NCI-H526 treated with DMSO at 0.1 percent for 48 hours (cell line): Measurements from ENCODE around the gene PGAP2.
"Not testable (repeated sequence)": the region's sequence is repeated elsewhere in the genome, so short reads cannot be mapped to it uniquely, and the experiment has no call there.

ENCODE experiments used
- DNase-seq: peaks from one replicate; lab custom pipeline; 2025; lab: John Stamatoyannopoulos, UW

The PGAP2 gene

DNA sequence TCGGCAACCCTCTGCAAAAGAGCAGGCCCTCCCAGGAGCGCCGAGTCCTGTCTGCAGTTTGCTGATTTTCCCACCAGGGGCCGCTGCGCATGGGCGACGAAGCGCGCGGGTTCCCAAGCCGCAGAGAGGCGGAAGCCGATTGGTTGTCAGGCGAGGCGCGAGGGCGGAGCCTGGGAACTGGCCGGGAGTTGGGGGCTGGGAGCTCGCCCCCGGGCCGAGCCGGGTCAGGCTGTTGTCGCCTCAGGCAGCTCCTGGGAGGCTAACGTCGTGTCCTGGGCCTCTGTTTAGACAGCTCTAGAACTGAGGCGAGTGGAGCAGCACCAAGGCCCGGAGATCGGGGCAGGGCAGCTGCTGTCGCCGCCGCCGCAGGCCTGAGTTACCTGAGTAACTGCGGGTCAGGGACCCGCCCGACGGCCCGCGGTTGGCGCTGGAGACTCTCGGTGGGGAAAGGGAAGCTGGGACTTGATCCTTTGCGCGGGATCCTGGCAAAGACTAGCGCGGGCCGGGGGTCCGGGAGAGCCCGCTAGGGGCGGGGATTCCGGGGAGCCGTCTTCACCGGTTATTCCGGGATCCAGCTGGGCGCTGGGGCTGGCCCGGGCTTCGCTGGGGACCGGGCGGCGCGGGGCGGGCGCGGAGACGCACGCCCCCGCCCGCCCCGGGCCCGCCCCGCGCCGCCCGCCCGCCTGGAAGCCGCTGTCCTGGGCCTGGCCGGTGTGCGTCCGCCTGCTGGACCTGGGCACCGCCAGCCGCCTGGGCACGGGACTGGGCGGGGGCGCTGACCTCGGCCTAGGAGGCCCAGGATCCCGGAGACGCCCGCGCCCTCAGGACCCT is 46.8 kb downstream of the PGAP2 start, which contains the start of gene STIM1:
STIM1 (plus strand) TSS at position 688 of the 831 bp plus-strand sequence. CDS start 607 bp downstream, outside the sequence.
- DNase-seq = peak; percentile 86

DNA sequence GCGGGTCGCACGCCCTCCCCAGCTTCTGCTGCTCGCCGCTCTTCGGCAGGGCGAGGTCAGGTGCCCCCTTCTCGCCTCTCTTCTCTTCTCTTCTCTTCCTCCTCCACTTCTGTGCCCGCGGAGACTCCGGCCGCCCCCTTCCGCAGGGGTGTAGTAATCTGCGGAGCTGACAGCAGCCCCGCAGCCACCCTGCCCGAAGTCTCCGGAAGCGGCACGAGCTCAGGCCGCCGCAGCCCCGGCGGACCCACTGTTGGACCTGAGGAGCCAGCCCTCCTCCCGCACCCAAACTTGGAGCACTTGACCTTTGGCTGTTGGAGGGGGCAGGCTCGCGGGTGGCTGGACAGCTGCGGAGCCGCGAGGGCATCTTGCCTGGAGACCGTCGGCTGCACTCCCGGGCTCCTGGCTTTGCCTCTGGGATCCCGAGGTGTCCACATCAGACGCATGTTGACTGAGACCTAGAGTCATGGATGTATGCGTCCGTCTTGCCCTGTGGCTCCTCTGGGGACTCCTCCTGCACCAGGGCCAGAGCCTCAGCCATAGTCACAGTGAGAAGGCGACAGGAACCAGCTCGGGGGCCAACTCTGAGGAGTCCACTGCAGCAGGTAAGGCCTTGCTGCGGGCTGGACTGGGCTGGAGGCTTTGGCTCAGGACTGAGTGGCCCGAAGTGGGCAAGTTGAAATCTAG is 47.6 kb downstream of the PGAP2 start:
- DNase-seq = no peak

DNA sequence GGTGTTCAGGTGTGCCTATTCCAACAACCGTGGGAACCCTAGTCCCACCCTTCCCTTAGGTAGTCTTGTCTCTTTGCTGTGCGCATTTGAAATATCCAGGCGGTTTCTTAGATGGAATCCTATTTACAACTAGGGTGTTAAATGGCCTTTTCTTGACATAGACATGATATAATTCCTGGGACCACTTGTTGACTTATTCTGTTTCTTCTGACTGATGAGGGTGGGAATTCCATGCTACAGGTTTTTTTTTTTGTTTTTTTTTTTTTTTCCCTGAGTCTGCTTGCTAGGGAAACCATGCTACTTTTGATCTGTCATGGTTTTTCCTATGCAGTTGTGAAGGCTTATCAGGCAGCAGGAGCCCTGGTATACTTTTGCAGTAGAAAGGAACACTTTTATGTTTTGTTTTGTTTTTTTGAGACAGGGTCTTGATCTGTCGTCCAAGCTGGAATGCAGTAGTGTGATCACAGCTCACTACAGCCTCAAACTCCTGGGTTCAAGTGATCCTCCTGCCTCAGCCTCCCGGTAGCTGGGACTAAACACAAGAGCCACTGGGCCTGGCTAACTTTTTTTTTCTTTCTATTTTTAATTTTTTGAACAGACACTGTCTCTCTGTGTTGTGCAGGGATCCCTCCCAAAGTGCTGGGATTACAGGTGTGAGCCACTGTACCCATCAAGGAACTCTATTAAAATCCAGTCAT is 48.6 kb downstream of the PGAP2 start:
- no peak for DNase-seq

DNA sequence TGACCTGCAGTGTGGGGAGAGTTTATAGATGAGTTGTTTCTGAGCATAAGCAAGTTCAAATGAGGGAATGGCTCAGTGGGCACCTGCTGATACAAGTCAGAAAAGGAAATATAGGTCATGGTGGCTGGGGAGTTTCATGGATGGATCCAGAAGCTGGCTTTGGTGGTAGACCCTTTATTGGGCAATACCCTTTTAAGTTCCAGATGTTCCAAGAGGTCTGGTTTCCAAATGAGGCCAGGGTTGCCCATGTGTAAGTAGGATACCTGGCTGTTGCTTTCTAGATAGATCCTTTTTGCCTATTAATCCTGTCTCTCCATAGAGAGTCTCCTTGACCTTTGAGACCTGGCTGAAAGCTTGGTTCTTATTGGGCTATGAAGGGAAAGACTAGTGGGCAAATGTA is 49.3 kb downstream of the PGAP2 start:
- no peak for DNase-seq

DNA sequence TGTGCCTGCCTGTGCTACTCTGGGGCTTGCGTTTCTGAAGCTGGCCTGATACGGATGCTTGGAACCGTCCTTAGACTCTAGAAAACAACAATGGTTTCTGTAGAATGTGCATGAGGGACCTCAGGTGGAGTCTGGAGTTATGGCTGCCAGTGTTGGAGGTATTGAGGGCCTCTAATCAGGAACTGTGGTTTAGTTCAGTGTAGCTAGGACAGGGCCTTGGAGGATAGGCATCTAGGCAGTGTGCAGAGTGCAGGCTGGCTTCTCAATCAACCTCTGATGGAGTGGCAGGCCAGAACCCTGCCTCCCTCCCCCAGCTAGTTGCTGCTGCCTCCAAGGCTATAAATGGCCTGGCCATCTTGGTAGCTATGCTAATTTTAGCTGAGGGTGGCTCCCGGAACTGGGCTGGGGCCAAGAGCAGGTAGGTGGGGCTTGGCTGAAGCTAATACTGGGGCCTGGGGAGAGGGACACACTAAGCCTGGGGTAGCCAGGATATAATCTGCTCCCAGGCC is 51.1 kb downstream of the PGAP2 start:
- DNase-seq = no peak

DNA sequence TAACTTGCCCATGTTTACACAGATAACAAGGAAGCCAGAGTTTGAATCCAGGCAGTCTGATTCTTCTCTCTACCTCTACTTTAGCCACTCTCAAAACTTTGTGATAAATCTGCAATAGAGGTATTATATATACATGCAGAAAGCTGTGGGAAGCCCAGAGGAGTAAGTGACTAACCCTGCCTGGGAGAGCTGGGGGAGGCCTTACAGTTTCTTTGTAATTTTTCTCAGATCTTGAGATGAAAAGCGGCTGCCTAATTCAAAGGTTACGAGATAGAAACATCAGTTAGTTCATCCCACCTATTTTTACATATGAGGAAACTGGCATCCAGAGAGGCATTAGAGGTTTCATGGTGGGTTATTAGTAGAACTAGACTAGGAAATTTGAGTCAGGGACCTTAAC is 52.0 kb downstream of the PGAP2 start:
- no peak for DNase-seq

DNA sequence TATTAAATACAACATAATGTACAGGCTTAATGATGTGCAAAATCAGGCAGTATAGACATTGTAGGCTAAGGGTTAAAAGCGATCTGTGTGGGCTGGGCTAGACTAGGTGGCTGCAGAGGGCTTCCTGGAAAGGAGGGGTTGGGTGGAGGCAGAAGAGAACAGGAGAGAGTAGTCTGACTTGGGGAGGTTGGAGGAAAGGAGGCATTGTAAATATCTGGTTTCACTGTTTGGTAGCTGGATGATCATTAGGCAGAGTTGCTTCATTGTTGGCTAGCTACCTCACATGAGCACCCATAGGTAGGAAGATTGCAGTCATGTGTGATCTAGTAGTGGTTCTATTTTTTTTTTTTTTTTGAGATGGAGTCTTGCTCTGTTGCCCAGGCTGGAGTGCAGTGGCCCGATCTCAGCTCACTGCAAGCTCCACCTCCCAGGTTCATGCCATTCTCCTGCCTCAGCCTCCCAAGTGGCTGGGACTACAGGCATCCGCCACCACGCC is 52.6 kb downstream of the PGAP2 start:
- not testable (repeated sequence) for DNase-seq

DNA sequence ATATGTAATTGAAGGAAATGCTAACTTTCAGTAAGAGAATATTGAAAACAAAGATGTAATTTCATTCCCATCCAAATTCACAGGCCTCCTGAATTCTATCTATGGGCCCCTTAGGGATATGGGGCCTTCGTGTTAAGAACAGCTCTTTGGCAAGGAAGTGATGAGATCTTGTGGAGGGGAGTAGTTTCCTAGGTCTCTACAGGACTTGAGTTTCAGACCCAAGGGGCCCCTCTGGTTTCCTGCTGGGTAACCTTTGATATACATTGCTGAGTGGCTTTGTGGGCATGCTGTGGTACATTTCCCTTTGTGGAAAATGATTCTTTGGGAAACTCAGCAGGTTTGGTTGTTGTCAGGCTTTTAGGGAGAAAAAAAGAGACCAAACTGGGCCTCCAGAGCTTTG is 53.3 kb downstream of the PGAP2 start:
- no peak for DNase-seq

DNA sequence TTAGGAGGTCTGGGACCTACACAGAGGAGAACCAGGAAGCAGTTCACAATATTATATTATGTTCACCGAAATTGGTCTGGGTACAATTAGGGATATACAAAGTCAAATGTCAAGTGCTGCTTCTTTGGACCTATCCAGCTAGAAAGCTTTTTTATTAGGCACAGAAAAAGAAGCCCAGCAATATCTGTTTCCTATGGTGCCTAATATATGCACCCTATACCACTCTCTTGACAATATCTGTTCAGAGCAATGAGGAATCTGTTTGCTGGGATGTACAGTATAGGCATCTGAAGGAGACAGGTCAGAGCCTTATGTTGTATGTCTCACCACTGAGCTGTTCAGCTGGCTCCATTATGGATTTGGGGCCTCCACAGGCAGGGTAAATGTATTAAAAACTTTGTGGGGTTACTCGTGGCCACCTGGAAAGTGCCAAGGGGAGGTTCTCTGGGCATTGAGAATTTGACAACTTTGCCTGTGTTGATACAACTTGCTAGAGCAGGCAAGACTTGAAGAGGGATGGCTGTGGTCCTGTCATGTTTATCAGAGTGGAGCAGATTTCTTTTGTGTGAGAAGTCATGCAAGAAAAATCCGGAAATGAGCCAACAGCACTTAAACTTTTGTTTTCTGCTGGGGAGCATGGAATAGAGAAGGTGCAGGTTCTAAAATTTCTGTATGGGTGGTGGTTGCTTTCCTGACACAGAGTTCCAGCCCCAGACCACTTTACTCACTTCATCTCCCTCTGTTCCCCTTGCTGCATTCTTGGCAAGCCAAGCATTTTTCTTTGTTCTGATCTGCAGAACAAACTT is 57.2 kb downstream of the PGAP2 start:
- DNase-seq = no peak

DNA sequence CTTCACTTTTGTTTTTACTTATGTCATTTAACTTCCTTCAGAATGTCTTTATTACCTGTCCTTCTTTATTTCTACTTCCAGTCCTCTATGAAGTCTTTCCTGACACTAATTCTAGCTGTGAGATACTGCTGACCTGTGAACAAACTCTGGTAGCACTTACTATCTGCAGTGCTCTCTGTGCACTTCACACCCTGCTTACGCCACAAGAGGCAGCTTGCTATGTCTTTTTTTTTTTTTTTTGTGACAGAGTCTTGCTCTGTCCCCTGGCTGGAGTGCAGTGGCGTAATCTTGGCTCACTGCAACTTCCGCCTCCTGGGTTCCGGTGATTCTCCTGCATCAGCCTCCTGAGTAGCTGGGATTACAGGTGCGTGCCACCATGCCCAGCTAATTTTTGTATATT is 57.8 kb downstream of the PGAP2 start:
- DNase-seq = no peak

DNA sequence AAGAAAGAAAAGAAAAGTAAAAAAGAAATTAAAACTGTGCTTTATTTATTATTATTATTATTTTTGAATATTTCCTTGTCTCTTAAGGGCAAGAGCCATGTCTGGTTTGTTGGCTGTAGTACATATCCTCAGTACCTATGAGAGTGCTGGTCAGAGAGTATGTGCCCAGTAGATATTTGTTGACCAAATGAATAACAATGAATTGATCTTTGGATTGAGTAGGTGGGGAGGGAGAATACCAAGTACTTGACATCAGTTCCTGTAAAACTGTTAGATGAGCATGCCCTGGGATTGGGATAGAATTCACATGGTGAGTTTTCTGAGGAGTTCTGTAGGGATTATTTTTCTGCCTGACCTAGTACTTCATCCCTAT is 58.5 kb downstream of the PGAP2 start:
- DNase-seq = no peak

DNA sequence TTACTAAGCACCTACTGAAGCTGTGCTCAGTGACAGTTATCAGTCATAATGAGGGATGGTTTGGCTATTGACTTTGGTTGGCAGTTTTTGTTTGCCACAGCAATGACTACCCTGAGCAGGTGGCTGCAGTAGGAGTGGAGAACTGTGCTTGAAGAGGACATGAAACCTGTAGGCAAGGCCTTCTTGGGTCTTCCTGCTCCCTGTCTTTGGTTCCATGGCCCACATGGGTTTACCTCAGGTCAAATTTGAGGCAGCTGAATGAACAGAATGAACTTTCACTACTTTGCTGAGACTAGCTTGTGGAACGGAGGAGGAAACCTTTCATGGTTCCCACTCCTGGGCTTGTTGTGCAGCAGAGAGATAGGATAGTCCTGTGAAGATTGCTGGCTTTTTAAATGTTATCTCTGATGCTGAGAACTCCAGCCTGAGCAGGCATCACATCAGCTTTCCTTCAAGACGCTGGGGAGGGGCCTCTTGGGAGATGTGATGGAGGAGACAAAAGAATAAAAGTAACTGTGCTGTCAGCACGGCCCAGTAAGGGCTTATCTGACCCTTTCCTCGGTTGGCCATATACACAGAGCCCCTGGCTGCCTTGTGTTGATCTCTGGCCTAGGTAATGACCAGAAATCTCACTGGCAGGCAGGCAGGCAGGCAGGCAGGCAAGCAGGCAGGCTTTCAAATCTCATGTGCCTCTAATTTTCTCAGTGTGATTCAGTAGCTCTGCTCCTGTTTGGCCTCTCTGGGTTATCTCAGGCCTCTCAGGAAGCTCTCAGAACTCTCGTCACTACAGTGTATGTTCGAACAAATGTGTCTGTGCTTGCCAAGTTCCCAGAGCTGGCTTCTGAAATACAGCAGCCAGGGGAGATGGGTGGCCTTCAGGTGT is 59.1 kb downstream of the PGAP2 start:
- DNase-seq = no peak

DNA sequence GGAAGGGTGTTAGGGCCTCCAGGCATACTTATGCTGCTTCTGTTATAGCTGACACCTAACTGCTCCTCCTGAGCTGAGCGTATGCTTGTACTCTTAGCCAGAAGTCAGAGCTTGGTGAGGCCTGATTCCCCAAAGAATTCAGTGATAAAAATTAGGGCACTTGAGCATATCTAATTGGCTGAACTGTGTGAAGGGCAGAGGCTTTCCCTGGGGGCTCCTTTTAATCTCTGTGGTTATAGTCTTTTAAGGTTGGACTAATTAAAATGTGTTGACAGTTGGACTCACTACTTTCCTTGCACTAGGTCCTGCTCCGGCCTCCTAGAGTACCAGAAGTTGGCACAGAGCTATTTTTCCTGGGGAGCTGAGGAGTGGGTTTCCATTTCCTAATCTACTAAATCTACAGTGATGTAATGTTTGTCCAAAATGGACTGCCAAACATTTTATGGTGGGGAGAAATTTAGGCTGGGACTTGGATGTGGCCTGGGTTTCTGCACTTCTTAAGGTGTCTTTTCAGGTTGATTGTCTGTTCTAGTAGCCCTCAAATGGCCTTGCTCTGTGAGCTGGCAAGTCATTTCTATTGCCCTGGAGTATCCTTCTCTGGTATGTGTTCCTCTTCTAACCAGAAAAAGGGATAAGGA is 65.5 kb downstream of the PGAP2 start:
- DNase-seq = no peak
